ENCODE data around the gene NRXN2. TPM values are rescaled to one million over a fixed set of nuclear protein-coding genes. Genes with fewer than 3 reads are reported as not detected.

Gene NRXN2
- polyA plus RNA-seq, 3 donors: 0.07 TPM; not detected in 2

DNA sequence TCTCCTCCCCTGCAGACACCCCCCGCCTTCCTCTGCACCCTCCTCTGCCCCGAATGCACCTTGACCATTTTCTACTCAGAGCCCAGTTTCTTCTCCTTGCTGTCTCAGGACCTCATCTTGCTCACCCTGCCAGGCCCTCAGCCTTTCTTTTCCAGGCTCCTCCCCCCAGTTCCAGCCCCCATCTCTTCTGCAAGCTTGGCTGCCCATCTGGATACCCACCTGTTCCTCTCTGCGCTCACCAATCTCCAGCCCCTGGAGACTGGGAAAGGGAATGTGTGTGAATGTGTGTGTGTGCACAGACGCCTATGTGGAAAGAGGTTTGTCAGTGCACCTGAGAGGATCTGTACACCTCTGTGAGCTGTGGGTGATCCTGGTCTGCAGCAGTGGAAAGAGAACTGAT lies 95.6 kb downstream of the NRXN2 start:
- Histone ChIP-seq H3K4me1 (ENCODE audit: control insufficient read depth in 1 of 2, insufficient read depth in 2 of 2, low read length in 2 of 2) (peaks cover 39 to 43% of the 10 kb centered on the region in 2 donors), H3K27ac (ENCODE audit: low read depth in 1 of 2, low read length in 2 of 2) (no peak overlapping the region), H2AFZ (ENCODE audit: insufficient read depth, low read depth, low read length, poor library complexity, severe bottlenecking) (no peak overlapping the region), H3K4me3 (replicated peaks in 1 of 3; ENCODE audit: low read depth in 2 of 3, low read length in 3 of 3) (no peak overlapping the region), H3K9ac (ENCODE audit: insufficient read depth, low read length, poor library complexity, severe bottlenecking) (no peak overlapping the region), H3K9me3 (replicated peaks in 1 of 2; ENCODE audit: control insufficient read depth in 1 of 2, insufficient read depth in 1 of 2, low read length in 2 of 2) (no peaks in the 10 kb centered on the region), H4K20me1 (ENCODE audit: insufficient read depth, low read length) (no peaks in the 10 kb centered on the region), H3K4me2 (replicated peaks; ENCODE audit: extremely low read depth, low read length, poor library complexity, severe bottlenecking) (no peak overlapping the region), H3K36me3 (replicated peaks in 1 of 2; ENCODE audit: control insufficient read depth in 1 of 2, insufficient read depth in 2 of 2, low read length in 2 of 2) (no peaks in the 10 kb centered on the region), H3K79me2 (ENCODE audit: insufficient read depth, low read length) (no peaks in the 10 kb centered on the region), H3K27me3 (ENCODE audit: control insufficient read depth in 2 of 2, insufficient read depth in 2 of 2, low read length in 2 of 2) (no peaks in the 10 kb centered on the region)
- Mint-ChIP-seq H3K4me3 (no peak overlapping the region), H3K4me1 (peaks cover 44% of the 10 kb centered on the region), H3K27me3 (ENCODE audit: low read depth in 3 of 3) (peaks cover 1 to 7% (median 3%) of the 10 kb centered on the region in 3 donors), H3K36me3 (no peaks in the 10 kb centered on the region), H3K27ac (no peak overlapping the region), H3K9me3 (peaks cover 0 to 3% (median 0%) of the 10 kb centered on the region in 7 donors)
- WGBS (ENCODE audit: insufficient coverage): 88% methylated on average over 2 of the region's 4 CpGs
- no peak for DNase-seq
- intact Hi-C loops (cut with micrococcal nuclease): no loop called here
- TF ChIP-seq, protein P1, sequence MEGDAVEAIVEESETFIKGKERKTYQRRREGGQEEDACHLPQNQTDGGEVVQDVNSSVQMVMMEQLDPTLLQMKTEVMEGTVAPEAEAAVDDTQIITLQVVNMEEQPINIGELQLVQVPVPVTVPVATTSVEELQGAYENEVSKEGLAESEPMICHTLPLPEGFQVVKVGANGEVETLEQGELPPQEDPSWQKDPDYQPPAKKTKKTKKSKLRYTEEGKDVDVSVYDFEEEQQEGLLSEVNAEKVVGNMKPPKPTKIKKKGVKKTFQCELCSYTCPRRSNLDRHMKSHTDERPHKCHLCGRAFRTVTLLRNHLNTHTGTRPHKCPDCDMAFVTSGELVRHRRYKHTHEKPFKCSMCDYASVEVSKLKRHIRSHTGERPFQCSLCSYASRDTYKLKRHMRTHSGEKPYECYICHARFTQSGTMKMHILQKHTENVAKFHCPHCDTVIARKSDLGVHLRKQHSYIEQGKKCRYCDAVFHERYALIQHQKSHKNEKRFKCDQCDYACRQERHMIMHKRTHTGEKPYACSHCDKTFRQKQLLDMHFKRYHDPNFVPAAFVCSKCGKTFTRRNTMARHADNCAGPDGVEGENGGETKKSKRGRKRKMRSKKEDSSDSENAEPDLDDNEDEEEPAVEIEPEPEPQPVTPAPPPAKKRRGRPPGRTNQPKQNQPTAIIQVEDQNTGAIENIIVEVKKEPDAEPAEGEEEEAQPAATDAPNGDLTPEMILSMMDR (IDR thresholded peaks at IDR 0.05): no peak

DNA sequence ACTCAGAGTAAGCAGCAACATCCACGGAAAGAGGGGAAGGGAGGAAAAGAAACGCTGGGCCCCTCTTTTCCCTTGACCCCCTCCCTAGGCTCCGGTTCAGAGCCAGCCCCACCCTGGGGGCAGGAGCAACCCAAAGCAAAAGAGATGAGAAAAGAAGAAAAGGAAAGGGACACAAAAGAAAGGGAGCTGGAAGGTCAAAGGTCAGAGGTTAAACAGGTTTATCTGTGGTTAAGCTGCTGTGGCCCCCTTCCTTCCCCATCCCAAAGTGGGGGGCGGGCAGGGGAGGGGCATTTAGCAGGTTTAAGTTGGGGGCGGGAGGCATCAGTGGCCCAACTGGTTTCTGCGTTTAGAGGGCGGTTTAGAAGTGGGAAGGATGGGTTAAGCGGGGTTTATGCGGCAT lies 96.4 kb downstream of the NRXN2 start:
- Histone ChIP-seq H3K79me2 (ENCODE audit: insufficient read depth, low read length) (no peaks in the 10 kb centered on the region), H3K4me1 (ENCODE audit: control insufficient read depth in 1 of 2, insufficient read depth in 2 of 2, low read length in 2 of 2) (peaks cover 39 to 45% of the 10 kb centered on the region in 2 donors), H3K9ac (ENCODE audit: insufficient read depth, low read length, poor library complexity, severe bottlenecking) (no peak overlapping the region), H3K36me3 (replicated peaks in 1 of 2; ENCODE audit: control insufficient read depth in 1 of 2, insufficient read depth in 2 of 2, low read length in 2 of 2) (no peaks in the 10 kb centered on the region), H3K4me3 (replicated peaks in 1 of 3; ENCODE audit: low read depth in 2 of 3, low read length in 3 of 3) (no peak overlapping the region), H3K4me2 (replicated peaks; ENCODE audit: extremely low read depth, low read length, poor library complexity, severe bottlenecking) (no peak overlapping the region), H3K27ac (ENCODE audit: low read depth in 1 of 2, low read length in 2 of 2) (no peak overlapping the region), H3K9me3 (replicated peaks in 1 of 2; ENCODE audit: control insufficient read depth in 1 of 2, insufficient read depth in 1 of 2, low read length in 2 of 2) (no peaks in the 10 kb centered on the region), H4K20me1 (ENCODE audit: insufficient read depth, low read length) (no peaks in the 10 kb centered on the region), H3K27me3 (ENCODE audit: control insufficient read depth in 2 of 2, insufficient read depth in 2 of 2, low read length in 2 of 2) (no peaks in the 10 kb centered on the region), H2AFZ (ENCODE audit: insufficient read depth, low read depth, low read length, poor library complexity, severe bottlenecking) (no peak overlapping the region)
- DNase-seq: no peak
- peaks cover 0 to 3% (median 0%) of the 10 kb centered on the region in 7 donors for H3K9me3 Mint-ChIP-seq
- intact Hi-C loops (cut with micrococcal nuclease): no loop called here
- H3K27me3 Mint-ChIP-seq (ENCODE audit: low read depth in 3 of 3): peaks cover 1 to 6% (median 3%) of the 10 kb centered on the region in 3 donors
- H3K27ac Mint-ChIP-seq: no peak overlapping the region
- H3K36me3 Mint-ChIP-seq: no peaks in the 10 kb centered on the region
- WGBS (ENCODE audit: insufficient coverage): no CpG with 5 or more reads among the region's 9 CpGs
- H3K4me1 Mint-ChIP-seq: peaks cover 42% of the 10 kb centered on the region
- H3K4me3 Mint-ChIP-seq: no peak overlapping the region
- TF ChIP-seq, protein P1 (IDR thresholded peaks at IDR 0.05): no peak
